Astrocyte (in vitro differentiated cells and primary cell): ENCODE data around the gene CDC42EP3.

ENCODE experiments used
- EZH2 ChIP-seq: IDR thresholded peaks from 2 replicates; pipeline ENCODE4 v1.6.1; 2012; ENCODE audit warnings: mild to moderate bottlenecking, low read length, inconsistent platforms; ENCODE audit not compliant: insufficient read depth
- TF ChIP-seq, protein P1 (sequence below): IDR thresholded peaks from 2 replicates; pipeline ENCODE4 v1.5.1; 2011; ENCODE audit warnings: low read depth, mild to moderate bottlenecking, inconsistent platforms, low read length, moderate library complexity; ENCODE audit not compliant: insufficient read depth

DNA sequence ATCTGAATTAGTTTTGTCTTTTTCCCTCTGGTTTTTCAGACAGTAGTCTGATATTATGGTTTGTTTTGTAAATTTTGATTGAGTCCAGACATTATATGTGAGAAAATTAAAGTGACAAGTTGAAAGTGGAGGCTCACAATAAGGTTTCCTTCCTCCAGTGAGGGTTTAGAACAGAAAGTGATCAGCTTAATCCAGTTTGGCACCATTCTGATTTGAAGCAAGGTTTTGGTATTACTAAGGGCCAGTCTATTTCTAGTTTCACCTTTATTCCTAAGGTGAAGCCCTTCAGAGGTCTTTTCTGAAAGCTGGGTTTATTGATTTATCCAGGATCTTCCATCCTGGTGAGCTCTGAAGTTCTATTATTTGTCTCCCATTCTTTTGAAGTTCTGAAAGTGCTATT lies 68.7 kb downstream of the CDC42EP3 start:
- TF ChIP-seq, protein P1, sequence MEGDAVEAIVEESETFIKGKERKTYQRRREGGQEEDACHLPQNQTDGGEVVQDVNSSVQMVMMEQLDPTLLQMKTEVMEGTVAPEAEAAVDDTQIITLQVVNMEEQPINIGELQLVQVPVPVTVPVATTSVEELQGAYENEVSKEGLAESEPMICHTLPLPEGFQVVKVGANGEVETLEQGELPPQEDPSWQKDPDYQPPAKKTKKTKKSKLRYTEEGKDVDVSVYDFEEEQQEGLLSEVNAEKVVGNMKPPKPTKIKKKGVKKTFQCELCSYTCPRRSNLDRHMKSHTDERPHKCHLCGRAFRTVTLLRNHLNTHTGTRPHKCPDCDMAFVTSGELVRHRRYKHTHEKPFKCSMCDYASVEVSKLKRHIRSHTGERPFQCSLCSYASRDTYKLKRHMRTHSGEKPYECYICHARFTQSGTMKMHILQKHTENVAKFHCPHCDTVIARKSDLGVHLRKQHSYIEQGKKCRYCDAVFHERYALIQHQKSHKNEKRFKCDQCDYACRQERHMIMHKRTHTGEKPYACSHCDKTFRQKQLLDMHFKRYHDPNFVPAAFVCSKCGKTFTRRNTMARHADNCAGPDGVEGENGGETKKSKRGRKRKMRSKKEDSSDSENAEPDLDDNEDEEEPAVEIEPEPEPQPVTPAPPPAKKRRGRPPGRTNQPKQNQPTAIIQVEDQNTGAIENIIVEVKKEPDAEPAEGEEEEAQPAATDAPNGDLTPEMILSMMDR = no peak
- TF ChIP-seq EZH2 = no peak
